Frontal cortex (tissue), 4 donors: ENCODE results near the gene GABRG3. TPM values are rescaled to one million over a fixed set of nuclear protein-coding genes. Genes with fewer than 3 reads are reported as not detected.

ENCODE experiments used
- DNase-seq, 2 donors: peaks; one replicate each; pipeline ENCODE4 v3.0.0; 2012; ENCODE audit warnings: low spot score in 2 of 2
- FAIRE-seq: peaks from 2 replicates; lab custom pipeline; 2012; peaks lifted over from hg19 to GRCh38; lab: Jason Lieb, UNC
- small RNA-seq: library from RNA; depleted of rRNA; stranded (forward); fragments of <200 nt; gene quantifications from one replicate; pipeline ENCODE3, GENCODE V24; 2014
- total RNA-seq: library from RNA; depleted of rRNA; stranded (reverse); fragments of >200 nt; gene quantifications from one replicate; pipeline ENCODE4 v1.2.3, GENCODE V29; 2014
- donor health status: control.
- donor health status: control.
- donor health status: control.

Gene GABRG3
- total RNA-seq, 1 donor from 2014 or later = 24.1 TPM

DNA sequence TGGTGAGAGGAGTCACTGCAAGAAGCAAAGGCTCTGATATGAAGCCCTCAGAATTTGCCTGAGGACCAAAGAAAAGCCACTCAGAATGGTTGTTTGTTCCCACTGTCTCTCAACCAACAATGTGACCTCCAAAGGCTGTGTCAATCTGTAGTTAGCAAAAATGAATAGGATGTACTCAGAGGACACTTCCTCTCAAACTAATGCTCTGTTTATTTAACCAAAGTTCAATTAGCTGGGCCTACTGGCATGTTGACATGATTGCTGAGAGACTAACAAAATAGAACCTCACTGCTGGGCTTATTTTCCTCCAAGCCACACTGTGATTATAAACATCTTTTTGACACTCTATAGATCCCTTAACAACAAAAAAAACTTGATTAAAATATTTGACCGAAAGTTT is 605.6 kb downstream of the GABRG3 start:
- DNase-seq = no peak
- FAIRE-seq = no peak

GRCh38 chr15:27579738-27580137 is 608.8 kb downstream of the GABRG3 start:
- FAIRE-seq (no peak), DNase-seq (no peak)

GRCh38 chr15:27582726-27583410 is 611.9 kb downstream of the GABRG3 start:
- FAIRE-seq = no peak
- no peak for DNase-seq

DNA sequence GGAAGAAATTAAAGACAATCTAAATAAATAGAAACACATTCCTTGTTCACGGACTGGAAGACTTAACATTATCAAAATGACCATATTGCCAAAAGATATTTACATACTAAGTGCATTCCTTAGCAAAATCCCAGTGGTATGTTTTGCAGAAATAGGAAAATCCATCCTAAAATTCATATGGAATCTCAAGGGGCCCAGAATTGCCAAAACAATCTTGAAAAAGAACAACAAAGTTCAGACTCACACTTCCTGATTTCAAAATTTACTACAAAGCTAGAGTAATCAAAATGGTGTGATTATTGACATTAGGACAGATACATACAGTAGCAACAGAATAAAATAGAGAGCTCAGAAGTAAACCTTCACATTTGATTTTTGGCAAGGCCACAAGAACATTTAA is 612.7 kb downstream of the GABRG3 start:
- DNase-seq (no peak), FAIRE-seq (no peak)

GRCh38 chr15:27585041-27585640 is 614.2 kb downstream of the GABRG3 start:
- no peak for FAIRE-seq
- DNase-seq = no peak

- no peak for FAIRE-seq
- no peak for DNase-seq
Observed at GRCh38 chr15:27587810-27588209, 616.8 kb downstream of the GABRG3 start.

GRCh38 chr15:27589260-27589659 is 618.3 kb downstream of the GABRG3 start:
- FAIRE-seq (no peak), DNase-seq (no peak)

DNA sequence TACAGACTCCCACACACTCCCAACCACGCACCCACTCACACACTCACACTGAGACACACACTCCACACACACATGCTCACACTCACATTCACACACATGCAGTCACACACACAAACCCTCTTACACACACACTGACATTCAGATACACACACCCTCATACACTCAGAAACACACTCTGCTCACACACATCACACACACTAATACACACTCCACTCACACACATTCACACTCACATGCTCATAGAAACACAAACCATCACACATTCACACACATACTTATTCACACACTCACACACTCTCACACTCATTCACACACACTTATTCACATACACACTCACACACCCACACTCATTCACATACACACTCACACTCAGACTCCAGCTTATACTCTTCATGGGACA is 618.8 kb downstream of the GABRG3 start:
- DNase-seq (no peak), FAIRE-seq (no peak)

Small RNAs within 50 kb of the gene (small RNA-seq; reads per million reads assigned to genes)
- not detected for gene RNA5SP391
- gene SERPINE4P = not detected

Other genes starting within 250 kb of the GABRG3 start
- gene GABRB3, start 198.1 kb upstream of the GABRG3 start, total RNA-seq = 114 TPM
- 54.2 TPM for gene GABRA5, start 104.1 kb upstream of the GABRG3 start, total RNA-seq